ENCODE results near the gene CLBA1. TPM values are rescaled to one million over a fixed set of nuclear protein-coding genes. Genes with fewer than 3 reads are reported as not detected.

CLBA1 gene
- polyA plus RNA-seq, 1 of the 3 experiments (the other 2 are of a cell fraction), result 18.5 TPM

DNA sequence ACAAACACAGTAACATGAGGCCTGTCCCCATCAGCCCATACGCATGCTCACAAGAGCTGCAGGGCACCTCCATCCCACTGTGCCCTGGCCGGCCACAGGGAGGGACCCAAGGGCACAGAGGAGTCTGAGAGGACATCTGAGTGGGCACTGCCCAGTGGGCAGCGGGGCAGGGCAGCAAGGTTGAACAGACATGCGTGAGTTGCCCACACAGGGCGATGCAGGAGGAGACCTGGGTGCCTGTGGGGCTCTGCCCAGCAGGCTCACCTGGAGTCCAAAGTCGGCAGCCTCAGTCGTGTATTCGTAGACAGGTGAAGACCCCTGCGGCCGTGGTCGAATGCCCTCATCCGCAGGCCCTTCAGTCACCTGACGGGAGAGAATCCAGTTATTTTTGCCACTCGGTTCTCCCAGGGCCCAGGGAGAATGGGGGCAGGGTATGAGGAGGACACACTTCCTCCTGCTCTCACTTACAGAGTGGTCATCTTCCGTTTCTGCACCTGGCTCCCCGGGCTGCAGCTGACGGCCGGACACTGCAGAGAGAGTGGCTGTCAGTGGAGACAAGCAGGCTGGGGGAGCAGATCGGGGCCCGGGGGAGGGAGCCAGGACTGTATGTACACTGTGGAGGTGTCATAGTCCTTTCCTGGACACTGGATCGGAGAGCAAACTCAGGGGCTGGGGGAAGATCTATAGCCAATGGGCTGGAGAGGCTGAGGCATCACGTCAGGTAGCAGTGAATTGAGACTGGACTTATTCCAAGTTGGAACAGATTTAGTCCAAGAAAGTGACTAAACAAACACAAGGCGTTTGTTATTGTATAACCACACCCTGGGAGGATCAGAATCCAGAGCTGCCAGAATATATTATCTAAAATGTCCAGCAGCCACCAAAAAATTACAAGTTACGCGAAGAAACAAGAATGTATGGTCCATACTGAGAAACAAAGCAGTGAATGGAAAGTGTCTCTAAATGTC lies 28.2 kb upstream of the CLBA1 start:
- no peak overlapping the region for H3K27ac ChIP-seq (ENCODE audit: low read depth in 2 of 2, low read length in 1 of 2)
- no peak overlapping the region for H3K4me3 ChIP-seq (ENCODE audit: low read depth in 2 of 2, low read length in 1 of 2)
- H3K27me3 ChIP-seq (ENCODE audit: insufficient read depth), result no peaks in the 10 kb centered on the region
- TF ChIP-seq, protein P1, sequence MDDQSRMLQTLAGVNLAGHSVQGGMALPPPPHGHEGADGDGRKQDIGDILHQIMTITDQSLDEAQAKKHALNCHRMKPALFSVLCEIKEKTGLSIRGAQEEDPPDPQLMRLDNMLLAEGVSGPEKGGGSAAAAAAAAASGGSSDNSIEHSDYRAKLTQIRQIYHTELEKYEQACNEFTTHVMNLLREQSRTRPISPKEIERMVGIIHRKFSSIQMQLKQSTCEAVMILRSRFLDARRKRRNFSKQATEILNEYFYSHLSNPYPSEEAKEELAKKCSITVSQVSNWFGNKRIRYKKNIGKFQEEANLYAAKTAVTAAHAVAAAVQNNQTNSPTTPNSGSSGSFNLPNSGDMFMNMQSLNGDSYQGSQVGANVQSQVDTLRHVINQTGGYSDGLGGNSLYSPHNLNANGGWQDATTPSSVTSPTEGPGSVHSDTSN (IDR thresholded peaks at IDR 0.05), result no peak
- TF ChIP-seq ELF1 (IDR thresholded peaks at IDR 0.05) (no peak), TAF1 (IDR thresholded peaks at IDR 0.05; ENCODE audit: borderline replicate concordance, low read depth, low read length) (no peak), YY1 (IDR thresholded peaks at IDR 0.05; ENCODE audit: low read depth) (no peak), FOSL2 (IDR thresholded peaks at IDR 0.05; ENCODE audit: borderline replicate concordance, low read depth) (no peak), SIN3A (IDR thresholded peaks at IDR 0.05; ENCODE audit: borderline replicate concordance, low read depth, low read length) (no peak), TEAD4 (IDR thresholded peaks at IDR 0.05; ENCODE audit: borderline replicate concordance, insufficient read depth) (no peak), SMC3 (IDR thresholded peaks at IDR 0.05; ENCODE audit: low read depth, low read length) (no peak), EZH2phosphoT487 (IDR thresholded peaks at IDR 0.05; ENCODE audit: borderline replicate concordance, low read depth) (no peak), RCOR1 (IDR thresholded peaks at IDR 0.05; ENCODE audit: low read length) (no peak), MXI1 (IDR thresholded peaks at IDR 0.05; ENCODE audit: low read depth, low read length) (no peak), MEF2A (IDR thresholded peaks at IDR 0.05; ENCODE audit: borderline replicate concordance, low read depth) (no peak), POLR2AphosphoS5 (IDR thresholded peaks at IDR 0.05; ENCODE audit: low read depth, low read length) (no peak), EP300 (IDR thresholded peaks at IDR 0.05; ENCODE audit: borderline replicate concordance in 1 of 2, low read depth in 1 of 2, low read length in 1 of 2) (no peak)
- TF ChIP-seq, protein P2, sequence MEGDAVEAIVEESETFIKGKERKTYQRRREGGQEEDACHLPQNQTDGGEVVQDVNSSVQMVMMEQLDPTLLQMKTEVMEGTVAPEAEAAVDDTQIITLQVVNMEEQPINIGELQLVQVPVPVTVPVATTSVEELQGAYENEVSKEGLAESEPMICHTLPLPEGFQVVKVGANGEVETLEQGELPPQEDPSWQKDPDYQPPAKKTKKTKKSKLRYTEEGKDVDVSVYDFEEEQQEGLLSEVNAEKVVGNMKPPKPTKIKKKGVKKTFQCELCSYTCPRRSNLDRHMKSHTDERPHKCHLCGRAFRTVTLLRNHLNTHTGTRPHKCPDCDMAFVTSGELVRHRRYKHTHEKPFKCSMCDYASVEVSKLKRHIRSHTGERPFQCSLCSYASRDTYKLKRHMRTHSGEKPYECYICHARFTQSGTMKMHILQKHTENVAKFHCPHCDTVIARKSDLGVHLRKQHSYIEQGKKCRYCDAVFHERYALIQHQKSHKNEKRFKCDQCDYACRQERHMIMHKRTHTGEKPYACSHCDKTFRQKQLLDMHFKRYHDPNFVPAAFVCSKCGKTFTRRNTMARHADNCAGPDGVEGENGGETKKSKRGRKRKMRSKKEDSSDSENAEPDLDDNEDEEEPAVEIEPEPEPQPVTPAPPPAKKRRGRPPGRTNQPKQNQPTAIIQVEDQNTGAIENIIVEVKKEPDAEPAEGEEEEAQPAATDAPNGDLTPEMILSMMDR (IDR thresholded peaks at IDR 0.05), result no peak
- TF ChIP-seq, protein P3, sequence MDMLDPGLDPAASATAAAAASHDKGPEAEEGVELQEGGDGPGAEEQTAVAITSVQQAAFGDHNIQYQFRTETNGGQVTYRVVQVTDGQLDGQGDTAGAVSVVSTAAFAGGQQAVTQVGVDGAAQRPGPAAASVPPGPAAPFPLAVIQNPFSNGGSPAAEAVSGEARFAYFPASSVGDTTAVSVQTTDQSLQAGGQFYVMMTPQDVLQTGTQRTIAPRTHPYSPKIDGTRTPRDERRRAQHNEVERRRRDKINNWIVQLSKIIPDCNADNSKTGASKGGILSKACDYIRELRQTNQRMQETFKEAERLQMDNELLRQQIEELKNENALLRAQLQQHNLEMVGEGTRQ (IDR thresholded peaks at IDR 0.05; ENCODE audit: borderline replicate concordance, low read depth, low read length), result no peak
- TF ChIP-seq, protein P4, sequence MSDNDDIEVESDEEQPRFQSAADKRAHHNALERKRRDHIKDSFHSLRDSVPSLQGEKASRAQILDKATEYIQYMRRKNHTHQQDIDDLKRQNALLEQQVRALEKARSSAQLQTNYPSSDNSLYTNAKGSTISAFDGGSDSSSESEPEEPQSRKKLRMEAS (IDR thresholded peaks at IDR 0.05; ENCODE audit: low read depth), result no peak
- TF ChIP-seq, protein P5, sequence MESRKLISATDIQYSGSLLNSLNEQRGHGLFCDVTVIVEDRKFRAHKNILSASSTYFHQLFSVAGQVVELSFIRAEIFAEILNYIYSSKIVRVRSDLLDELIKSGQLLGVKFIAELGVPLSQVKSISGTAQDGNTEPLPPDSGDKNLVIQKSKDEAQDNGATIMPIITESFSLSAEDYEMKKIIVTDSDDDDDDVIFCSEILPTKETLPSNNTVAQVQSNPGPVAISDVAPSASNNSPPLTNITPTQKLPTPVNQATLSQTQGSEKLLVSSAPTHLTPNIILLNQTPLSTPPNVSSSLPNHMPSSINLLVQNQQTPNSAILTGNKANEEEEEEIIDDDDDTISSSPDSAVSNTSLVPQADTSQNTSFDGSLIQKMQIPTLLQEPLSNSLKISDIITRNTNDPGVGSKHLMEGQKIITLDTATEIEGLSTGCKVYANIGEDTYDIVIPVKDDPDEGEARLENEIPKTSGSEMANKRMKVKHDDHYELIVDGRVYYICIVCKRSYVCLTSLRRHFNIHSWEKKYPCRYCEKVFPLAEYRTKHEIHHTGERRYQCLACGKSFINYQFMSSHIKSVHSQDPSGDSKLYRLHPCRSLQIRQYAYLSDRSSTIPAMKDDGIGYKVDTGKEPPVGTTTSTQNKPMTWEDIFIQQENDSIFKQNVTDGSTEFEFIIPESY (IDR thresholded peaks at IDR 0.05; ENCODE audit: borderline replicate concordance, low read depth), result no peak
- ChIA-PET CTCF (interaction anchor here (1.6 to 2.1 kb wide), 3 partner anchors 19 to 130 kb away, joined by 4 to 11 read pairs (median 10); no protein-coding TSS in a partner anchor), POLR2A (no interaction called here)
- peaks cover 37 to 39% of the 10 kb centered on the region in 2 experiments for H3K36me3 ChIP-seq (replicated peaks in 1 of 2; ENCODE audit: control insufficient read depth in 1 of 2, insufficient read depth in 2 of 2, low read length in 1 of 2)
- no peak overlapping the region for H2AFZ ChIP-seq (ENCODE audit: low read depth)
- no peaks in the 10 kb centered on the region for H3K9me2 ChIP-seq
- DNase-seq, result no peak
- no peaks in the 10 kb centered on the region for H3F3A ChIP-seq (replicated peaks; ENCODE audit: insufficient read depth)
- peaks cover 40% of the 10 kb centered on the region for H3K79me2 ChIP-seq (ENCODE audit: insufficient read depth)
- H3K9ac ChIP-seq, result no peak overlapping the region
- WGBS (ENCODE audit: low lambda C conversion rate), result 85% methylated on average over 14 of the region's 25 CpGs
- H4K20me1 ChIP-seq (ENCODE audit: insufficient read depth), result 0 out of 2 replicates have a peak, but pooled peaks cover 6% of the 10 kb centered on the region
- no peaks in the 10 kb centered on the region for H3K9me3 ChIP-seq
- no peaks in the 10 kb centered on the region for H3K4me1 ChIP-seq (ENCODE audit: control insufficient read depth in 1 of 2, insufficient read depth in 2 of 2, low read depth in 1 of 2, low read length in 1 of 2)
- no peak overlapping the region for H3K4me2 ChIP-seq
